Colon (tissue), 2 donors: ENCODE measurements around the gene TLN1.

Source experiments
- FAIRE-seq: peaks from 2 replicates; lab custom pipeline; 2012; peaks lifted over from hg19 to GRCh38; lab: Jason Lieb, UNC
- donor health status: control.
- donor health status: control.

Gene TLN1

GRCh38 chr9:35750256-35750531 is 18.2 kb upstream of the TLN1 start:
- no peak for FAIRE-seq

GRCh38 chr9:35749515-35750255 is 17.7 kb upstream of the TLN1 start:
- FAIRE-seq: no peak

- FAIRE-seq: no peak
These were observed 17.0 kb upstream of the TLN1 start, which contains the start of the genes GBA2 and RGP1 for GRCh38 chr9:35748858-35749514. Gene GBA2 (minus strand): TSS chr9:35749228. CDS start chr9:35748704, 524 bp downstream. Gene RGP1 (plus strand): TSS chr9:35749287. CDS start chr9:35749756, 469 bp downstream.

- FAIRE-seq: no peak
These were observed 16.4 kb upstream of the TLN1 start for GRCh38 chr9:35748242-35748857.

GRCh38 chr9:35746583-35746982 is 14.6 kb upstream of the TLN1 start:
- no peak for FAIRE-seq

GRCh38 chr9:35745569-35745968 is 13.6 kb upstream of the TLN1 start:
- FAIRE-seq: no peak

GRCh38 chr9:35743880-35744518 is 12.0 kb upstream of the TLN1 start:
- no peak for FAIRE-seq

- FAIRE-seq: no peak
These were observed 11.5 kb upstream of the TLN1 start for GRCh38 chr9:35743452-35743851.

GRCh38 chr9:35741740-35742139 is 9.7 kb upstream of the TLN1 start:
- no peak for FAIRE-seq

GRCh38 chr9:35740243-35740642 is 8.2 kb upstream of the TLN1 start:
- no peak for FAIRE-seq

- no peak for FAIRE-seq
These were observed 6.9 kb upstream of the TLN1 start for GRCh38 chr9:35738924-35739323.

- FAIRE-seq: no peak
These were observed 6.2 kb upstream of the TLN1 start for GRCh38 chr9:35738186-35738585.

- FAIRE-seq: no peak
These were observed 5.1 kb upstream of the TLN1 start for GRCh38 chr9:35737143-35737542.

GRCh38 chr9:35736201-35736633 is 4.2 kb upstream of the TLN1 start:
- FAIRE-seq: no peak

GRCh38 chr9:35734096-35734495 is 2.1 kb upstream of the TLN1 start:
- no peak for FAIRE-seq

- FAIRE-seq: no peak
These were observed 976 bp upstream of the TLN1 start for GRCh38 chr9:35732800-35733541.

- no peak for FAIRE-seq
These were observed 395 bp downstream of the TLN1 start for GRCh38 chr9:35731415-35732184.

- no peak for FAIRE-seq
These were observed 1.5 kb downstream of the TLN1 start for GRCh38 chr9:35730486-35730854.

- no peak for FAIRE-seq
These were observed 2.1 kb downstream of the TLN1 start for GRCh38 chr9:35729700-35730485.

- FAIRE-seq: no peak
These were observed 2.9 kb downstream of the TLN1 start for GRCh38 chr9:35729101-35729500.
